HG03060 (cell line): ENCODE measurements around the gene SULF2.
A peak's percentile ranks its signal among the peaks of the same experiment; 100 is the strongest.

Experiments
- ATAC-seq: cut with Tn5 transposase; IDR thresholded peaks from one replicate; pipeline ENCODE4 v1.9.1; 2021; ENCODE audit warnings: low read depth, moderate number of reproducible peaks; ENCODE audit not compliant: unreplicated experiment

SULF2 gene

DNA sequence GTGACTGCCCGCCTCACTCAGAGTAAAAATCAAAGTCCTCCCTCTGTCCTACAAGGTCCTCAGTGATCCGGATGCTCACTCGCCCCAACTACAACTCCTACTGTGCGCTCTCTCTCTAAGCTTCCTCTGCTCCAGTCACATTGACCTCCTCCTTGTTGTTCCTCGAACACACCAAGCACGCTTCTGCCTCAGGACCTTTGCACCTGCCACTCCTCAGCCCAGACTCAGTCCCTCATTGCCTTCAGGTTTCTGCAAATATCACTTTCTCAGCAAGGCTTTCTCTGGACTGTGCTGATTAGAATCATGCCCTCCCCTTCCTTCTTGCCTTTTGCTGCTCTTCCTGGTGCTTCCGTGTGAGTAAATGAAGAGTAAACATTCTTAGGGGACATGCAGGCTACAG, 41.6 kb downstream of the SULF2 start:
- no peak for ATAC-seq

DNA sequence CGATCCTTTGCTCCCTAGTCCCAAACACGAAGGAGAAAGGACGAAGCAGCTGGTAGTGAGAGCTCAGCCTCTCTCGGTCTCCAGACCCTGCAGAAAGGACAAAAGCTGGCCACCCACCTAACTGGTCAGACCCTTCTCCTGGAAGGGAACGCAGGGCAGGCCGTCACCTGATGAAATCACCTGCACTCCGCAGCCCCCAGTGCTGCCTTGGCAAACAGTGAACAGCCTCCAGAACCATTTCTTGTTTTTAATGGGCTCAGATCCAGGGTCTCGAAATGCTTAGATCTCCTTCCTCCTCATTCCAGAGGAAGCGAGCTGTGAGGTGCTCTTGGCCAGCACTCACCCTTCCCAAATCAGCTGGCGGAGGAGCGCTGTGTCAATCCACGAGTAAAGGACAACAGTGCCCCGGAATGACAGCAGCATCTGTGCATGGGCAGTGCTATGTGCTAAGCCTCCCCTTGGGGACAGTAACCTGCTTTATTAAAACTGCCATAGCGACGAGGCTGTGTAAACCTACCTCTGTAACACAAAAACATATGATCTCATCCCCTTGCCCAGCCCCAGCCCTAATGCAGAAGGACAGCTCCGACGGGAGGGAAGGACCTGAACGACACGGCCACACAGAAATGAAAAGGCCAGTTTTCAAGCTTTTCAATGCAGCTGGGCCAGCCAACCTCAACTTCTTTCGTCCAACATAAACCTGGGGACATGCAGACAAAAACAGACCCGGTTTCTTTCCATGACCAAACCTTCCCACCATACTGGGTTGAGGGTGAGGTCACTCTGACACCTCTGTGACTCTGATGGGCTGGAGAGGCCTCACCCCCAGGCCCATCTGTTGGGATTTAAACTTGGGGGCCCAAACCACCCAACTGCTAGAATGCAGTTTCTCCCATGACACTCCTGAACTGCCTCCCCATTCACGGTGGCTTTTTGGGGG, 43.3 kb downstream of the SULF2 start:
- ATAC-seq = no peak

DNA sequence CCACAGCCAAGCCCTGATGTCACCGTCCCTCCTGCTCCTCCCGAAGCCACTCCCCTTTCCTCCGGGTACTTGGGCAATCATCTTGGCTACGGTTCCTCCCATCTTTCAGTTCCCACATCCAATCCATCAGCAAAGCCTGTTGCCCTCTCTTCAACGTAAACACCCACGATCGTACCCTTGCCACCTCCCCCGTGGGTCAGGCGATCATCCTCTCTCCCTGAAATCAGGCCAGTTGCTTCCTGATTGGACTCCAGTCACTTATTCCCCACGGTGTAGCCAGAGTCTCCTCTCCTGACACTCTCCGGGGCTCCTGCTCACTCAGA, 44.5 kb downstream of the SULF2 start:
- no peak for ATAC-seq

DNA sequence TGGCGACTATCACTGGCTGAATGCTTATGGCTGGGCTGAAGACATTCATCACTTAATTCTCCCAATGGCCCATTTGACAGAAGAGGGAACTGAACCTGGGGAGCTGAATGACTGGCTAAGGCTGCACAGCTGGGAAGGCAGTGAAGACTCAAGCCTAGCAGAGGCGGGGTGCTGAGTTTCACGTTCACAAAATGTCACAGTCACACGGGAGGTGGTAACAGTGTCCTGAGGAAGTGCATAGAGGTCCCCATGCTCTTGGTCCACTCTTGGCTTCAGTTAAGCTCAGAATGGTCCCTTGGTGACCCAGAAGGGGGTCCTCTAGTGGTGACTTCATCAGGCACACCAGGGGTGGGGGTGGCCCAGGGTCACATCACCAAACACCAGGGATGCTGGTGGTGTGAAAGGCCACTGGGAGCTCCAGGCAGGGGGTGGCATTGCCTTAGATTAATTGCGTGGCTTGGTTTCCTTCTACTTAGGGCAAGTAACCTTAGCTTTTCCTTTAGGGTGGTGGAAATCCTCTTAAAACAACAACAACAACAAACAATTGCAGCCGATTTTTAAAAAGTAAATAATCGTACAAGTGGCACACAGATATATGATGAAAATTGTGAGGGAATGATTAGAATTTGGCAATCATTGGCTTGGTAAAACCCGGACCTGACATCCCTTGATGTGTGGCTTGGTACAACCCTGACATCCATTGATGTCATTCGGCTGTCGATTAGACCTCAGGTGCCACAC, 45.0 kb downstream of the SULF2 start:
- no peak for ATAC-seq

DNA sequence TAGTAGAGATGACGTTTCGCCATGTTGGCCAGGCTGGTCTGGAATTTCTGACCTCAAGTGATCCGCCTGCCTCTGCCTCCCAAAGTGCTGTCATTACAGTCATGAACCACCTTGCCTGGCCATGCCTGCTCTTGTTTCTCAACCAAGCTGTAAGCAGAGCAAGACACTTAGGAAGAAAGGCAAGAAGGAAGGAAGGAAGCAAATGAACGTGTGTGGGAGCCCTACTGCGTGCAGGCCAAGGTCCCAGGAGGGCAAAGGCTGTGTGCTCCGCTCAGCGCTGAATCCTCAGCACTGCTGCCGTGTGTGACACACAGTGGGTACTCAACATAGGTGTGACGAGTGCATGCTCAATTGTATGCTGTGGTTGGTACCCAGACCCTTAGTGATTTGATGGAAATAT, 47.4 kb downstream of the SULF2 start:
- no peak for ATAC-seq

DNA sequence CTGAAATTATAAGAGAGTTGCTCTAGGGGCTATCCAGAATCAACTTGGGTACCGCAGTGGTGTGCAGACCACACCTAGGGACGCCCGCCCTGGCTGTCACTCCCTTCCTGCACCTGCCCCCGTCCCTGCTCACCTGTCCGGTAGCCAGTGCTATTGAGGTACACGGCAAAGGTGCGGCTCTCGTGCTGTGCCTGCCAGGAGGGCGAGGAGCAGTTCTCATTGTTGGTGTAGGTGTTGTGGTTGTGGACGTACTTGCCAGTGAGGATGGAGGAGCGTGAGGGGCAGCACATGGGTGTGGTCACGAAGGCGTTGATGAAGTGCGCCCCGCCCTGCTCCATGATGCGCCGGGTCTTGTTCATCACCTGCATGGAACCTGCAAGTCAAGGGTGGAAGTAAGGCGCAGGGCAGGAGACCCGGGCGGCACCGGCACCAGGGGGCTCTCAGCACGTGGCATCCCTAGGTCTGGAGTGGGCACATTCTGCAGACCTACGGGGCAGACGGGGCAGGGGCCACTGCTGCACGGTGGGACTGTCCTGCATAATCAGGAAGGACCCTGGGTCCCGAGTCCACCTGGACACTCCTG, 48.6 kb downstream of the SULF2 start:
- ATAC-seq = no peak

DNA sequence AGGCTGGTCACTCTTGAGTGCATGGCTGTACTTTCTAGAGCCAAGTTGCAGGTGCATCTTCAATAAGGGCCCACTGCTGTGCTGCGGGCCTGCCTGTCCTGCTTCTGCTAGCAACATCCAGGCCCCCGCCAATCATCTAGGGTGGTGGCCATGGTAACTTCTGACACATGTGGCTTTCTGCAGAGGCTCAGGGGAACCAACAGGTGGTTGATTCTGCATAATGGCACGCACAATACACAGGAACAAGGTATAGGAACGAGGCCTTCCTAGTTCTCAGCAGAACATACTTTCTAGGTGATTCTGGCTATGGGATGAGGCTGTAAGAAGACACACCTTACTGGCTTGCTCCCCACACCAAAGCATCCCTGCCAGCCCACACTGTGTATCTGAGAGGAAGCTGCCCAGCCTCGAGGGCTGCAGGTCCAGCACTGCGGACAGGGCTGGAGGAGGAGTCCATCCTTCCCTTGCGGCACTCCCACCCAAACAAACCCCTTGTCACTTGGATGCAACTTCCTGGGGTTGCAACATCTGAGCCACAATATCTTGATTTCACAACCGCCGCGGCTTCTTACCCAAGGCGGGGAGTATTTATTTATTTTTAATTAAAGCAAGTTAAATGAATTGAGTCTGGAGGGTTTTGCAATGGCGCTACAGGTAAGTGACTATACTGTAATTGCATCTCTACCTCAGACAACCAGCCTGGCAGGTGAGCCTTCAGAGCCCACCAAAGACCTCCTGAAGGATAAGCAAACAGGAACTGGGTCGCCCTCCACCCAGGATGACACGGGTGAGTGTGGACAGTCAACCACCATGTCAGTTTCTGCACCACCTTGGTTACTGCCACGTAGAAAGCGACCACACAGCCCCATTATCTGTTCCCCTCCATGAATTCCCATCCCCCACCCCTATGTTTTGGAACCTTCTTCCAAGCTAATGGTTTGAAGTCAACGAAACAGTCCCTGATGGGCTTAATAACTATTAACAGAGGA, 49.6 kb downstream of the SULF2 start:
- ATAC-seq = no peak

DNA sequence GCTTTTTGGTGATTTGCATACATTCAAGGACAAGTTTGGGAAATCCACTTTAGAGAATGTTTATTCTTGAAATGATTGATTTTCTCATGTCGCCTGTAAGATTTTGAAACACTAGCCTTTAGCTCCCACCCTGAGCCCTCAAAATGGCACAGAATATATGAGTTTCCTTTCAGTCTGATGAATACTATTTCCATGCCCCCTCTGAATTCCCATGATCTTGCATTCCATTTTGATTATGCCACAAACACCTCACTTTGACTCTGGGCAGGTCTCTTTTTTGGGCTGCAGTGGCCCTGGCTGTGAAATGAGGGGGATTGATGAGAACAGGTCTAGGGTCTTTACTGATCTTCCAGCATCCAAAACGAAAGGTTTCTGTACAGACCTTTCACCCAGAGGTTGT, 50.4 kb downstream of the SULF2 start:
- ATAC-seq = no peak

DNA sequence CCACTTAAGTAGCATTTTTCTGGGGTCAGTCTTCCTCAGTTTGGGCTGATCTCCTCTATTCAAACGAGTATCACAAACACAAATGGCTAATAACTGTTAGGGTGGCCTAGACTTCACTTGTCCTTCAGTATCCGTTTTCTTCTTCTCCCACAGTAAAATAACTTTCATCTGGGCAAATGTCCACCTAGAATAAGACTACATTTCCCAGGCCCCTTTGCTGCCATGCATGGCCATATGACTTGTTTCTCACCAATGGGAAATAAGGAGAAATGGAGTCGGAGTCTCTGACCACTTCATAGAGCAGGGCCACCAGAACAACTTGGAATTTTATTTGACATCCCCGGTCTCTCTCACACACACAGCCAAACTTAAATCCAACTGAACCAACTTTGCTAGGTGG, 51.4 kb downstream of the SULF2 start:
- no peak for ATAC-seq

DNA sequence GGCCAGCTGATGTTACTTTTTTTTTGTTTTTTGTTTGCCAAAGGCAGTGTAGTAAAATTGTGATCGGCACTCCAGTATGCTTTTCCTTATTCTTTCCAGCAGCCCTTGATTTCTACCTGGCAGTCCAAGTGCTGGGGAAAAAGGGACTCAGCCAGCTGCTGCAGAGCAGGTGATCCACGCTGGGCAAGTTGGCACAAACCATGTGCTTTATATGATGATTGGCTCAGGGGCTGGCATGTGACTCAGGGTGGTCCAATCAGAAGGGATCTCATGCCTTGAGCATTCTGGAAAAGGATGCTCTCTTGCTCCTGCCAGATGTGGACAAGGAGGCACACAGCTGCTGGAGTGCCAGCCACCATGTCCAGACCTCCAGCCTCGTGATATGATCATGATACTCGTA, 54.5 kb downstream of the SULF2 start:
- ATAC-seq = no peak

DNA sequence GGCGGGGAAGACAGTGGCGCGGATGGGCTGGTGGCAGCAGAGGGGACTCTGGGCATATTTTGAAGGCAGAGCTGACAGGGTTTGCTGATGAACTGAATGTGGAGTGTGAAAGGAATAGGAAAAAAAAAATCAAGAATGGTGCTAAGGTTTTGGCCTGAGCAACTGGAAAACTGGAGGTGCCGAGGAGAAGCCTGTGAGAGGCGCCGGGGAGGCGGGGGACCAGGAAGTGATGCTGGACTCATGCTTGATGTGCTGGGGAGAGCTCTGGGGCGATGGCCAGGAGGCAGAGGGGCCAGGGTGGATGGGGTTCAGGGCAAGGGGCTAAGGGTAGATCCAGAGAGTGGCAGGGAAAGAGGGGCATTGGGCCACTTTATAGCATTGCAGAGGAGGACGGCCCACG, 55.8 kb downstream of the SULF2 start:
- ATAC-seq = no peak

DNA sequence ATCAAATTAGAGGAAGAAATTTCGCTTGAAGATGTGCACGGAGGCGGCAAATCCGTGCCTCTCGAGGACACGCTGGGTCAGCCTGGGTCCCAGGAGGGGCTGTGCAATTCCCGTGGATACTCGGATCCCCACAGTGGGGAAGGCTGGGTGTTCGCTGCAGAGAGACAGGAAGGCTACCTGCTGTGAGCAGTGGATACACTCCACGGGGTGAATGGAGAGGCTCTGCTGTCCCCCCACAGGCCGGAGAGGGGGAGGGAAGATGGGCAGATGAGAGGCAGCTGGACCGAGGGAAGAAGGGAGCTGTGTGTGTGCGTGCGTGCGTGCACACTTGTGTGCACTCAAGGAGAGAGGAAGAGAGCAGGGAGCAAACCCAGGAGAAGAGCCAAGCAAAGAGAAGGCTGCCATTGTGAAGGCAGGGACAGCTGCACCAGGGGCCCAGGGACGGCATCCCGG, 57.3 kb downstream of the SULF2 start:
- ATAC-seq = no peak

DNA sequence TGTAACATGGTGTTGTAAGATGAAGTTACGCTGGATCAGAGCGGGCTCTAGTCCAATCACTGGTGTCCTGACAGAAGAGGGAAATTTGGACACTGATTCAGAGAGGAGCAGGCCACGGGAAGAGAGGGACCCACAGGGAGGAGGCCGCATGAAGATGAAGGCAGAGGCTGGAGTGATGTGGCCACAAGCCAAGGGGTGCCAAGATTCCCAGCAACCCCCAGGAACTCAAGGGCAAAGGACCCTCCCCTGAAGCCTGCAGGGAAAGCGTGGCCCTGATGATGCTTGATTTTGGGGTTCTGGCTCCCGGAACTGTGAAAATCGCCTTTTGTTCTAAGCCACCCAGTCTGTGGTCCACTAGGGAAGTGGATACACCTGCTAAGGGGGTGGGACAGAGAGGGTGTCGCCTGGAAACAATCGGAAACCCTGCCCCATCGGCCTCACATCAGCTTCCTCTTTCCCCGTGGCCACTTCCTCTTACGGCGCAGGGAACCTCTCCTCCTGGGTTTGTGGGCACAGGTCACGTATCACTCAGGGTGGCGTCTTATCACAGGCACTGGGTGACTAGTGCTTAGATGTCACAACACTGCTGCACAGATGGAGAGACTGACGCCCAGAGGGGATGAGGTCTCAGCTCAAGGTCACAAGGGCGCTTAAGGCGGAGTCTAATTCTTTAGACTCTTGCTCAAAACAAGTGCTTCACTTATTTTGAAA, 58.0 kb downstream of the SULF2 start:
- peak; percentile 52 for ATAC-seq

DNA sequence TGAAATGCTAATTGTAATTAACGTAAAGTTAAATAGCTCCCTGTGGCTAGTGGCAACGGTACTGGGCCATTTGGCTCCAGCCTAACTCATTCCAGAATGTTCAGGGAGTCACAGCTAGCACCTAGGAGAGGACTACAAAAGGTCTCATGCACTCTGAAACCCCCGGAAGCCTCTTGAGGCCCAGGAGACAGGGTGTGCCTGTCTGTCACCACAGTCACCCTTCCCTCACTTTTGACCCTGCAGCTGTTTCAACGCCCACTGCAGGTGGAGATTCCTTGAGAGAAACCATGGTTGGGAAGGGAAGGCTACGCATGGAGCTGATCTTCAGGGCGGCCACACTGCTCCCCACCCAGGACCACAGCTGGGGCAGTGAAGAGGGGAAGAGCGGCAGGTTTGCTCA, 58.6 kb downstream of the SULF2 start:
- ATAC-seq = no peak

DNA sequence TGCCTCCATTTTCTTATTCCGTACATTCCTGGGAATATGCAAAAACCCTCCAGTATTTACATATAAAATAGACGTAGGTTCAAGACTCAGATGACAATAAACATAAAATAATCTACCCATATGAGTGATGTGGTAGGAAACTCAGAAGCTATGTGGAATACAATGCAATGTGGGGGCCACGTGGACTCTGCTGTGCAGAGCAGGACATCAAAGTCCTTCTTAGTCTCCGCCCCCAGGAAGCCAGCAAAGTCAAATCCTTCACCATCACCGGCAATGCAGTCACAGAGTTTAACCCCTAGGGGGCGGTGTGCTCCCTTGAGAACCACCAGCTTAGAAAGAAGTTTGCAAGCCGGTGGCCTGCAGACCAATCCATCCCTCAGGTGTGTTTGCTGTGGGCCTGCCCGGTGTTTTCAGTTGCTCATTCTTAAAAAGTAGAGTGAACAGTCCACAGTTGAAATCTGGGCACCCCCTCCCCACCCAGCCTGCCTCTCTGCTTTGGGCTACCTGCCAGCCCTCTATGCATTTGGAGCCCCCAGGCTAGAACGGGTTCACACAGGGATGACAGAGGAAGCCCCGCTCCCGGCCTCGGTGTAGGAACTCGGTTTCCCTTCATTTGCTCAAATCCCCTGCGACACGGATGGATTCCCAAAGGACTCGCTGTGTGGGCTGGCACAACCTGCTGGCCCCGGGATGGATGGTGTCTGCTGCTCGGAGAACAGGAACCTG, 59.9 kb downstream of the SULF2 start:
- ATAC-seq = no peak

DNA sequence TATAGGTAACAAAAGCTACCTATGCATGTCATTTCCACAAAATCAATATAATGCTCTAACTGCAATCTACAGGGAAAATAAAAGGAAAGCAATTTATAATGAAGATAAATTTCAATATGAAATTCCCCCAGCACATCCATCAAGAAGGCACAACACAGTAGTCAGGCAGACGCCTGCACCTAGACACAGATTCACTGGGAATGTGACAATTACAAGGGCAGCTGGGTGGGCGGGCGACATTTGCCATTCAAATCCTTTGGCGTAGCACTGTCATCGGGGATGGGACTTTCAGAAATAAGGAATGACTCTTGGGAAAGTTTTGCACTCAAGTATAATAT, 60.4 kb downstream of the SULF2 start:
- no peak for ATAC-seq

DNA sequence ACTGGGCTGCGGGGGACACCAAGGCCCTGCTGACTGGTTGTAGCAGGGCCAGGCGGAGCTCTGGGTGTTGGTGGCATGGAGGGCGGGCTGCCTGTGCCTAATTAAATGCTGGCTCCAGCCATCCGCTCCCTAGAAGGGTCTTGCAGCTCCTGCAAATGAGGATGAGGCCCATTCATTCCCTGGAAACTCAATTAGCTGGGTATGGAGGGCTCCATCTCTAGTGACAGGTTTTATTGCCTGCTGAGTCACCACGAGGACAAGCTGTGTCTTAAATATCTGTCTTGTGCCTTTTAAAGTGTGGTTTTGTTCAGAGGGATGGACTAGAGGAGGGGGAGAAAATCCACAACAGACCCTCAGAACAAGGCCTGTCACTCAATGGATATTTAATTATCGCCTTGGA, 60.9 kb downstream of the SULF2 start:
- no peak for ATAC-seq

DNA sequence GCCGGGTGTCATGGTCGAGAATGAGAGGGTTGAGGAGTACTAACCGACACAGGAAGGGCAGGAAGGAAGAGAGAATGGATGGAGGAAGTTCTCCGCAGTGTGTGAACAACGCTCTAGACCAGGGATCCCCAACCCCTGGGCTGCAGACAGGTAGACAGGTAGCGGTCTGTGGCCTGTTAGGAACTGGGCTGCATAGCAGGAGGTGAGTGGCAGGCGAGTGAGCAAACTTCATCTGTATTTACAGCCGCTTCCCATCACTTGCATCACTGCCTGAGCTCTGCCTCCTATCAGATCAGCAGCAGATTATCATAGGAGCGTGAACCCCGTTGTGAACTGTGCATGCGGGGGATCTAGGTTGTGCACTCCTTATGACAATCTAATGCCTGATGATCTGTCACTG, 62.0 kb downstream of the SULF2 start:
- ATAC-seq = no peak
